GM21576 (cell line): Measurements from ENCODE around the gene WDR35.
"Not testable (repeated sequence)": the region's sequence is repeated elsewhere in the genome, so short reads cannot be mapped to it uniquely, and the experiment has no call there.

Experiments used
- ATAC-seq: cut with Tn5 transposase; IDR thresholded peaks from one replicate; pipeline ENCODE4 v1.9.1; 2021; ENCODE audit warnings: mild to moderate bottlenecking, moderate library complexity; ENCODE audit not compliant: unreplicated experiment

Gene WDR35

GRCh38 chr2:19942199-19942598 is 47.7 kb downstream of the WDR35 start:
- no peak for ATAC-seq

- no peak for ATAC-seq
Observed at GRCh38 chr2:19937004-19937403, 52.9 kb downstream of the WDR35 start.

- no peak for ATAC-seq
Observed at GRCh38 chr2:19936203-19936602, 53.7 kb downstream of the WDR35 start.

- peak; percentile 91 for ATAC-seq
Observed at GRCh38 chr2:19933351-19933981, 56.4 kb downstream of the WDR35 start.

- ATAC-seq, result no peak
Observed at GRCh38 chr2:19932928-19933327, 57.0 kb downstream of the WDR35 start.

GRCh38 chr2:19929226-19929625 is 60.7 kb downstream of the WDR35 start:
- no peak for ATAC-seq

GRCh38 chr2:19927816-19928215 is 62.1 kb downstream of the WDR35 start:
- ATAC-seq, result not testable (repeated sequence)

- ATAC-seq, result not testable (repeated sequence)
Observed at GRCh38 chr2:19924526-19924925, 65.4 kb downstream of the WDR35 start.

GRCh38 chr2:19922188-19922587 is 67.7 kb downstream of the WDR35 start:
- ATAC-seq, result not testable (repeated sequence)

- no peak for ATAC-seq
Observed at GRCh38 chr2:19916385-19916950, 73.4 kb downstream of the WDR35 start.

- no peak for ATAC-seq
Observed at GRCh38 chr2:19914266-19914975, 75.5 kb downstream of the WDR35 start.

- ATAC-seq, result no peak
Observed at GRCh38 chr2:19911808-19912509, 77.9 kb downstream of the WDR35 start.

- ATAC-seq, result no peak
Observed at GRCh38 chr2:19902216-19902740, 87.6 kb downstream of the WDR35 start.

GRCh38 chr2:19901442-19902215 is 88.3 kb downstream of the WDR35 start, which contains the start of gene TTC32:
TSS of gene TTC32 (minus strand) at chr2:19901983. CDS start at chr2:19901854, 129 bp downstream.
- peak; percentile 77 for ATAC-seq

- peak; percentile 6 for ATAC-seq
Observed at GRCh38 chr2:19900931-19901441, 88.9 kb downstream of the WDR35 start.

- ATAC-seq, result peak; percentile 29
Observed at GRCh38 chr2:19899985-19900930, 89.6 kb downstream of the WDR35 start.

GRCh38 chr2:19898592-19899329 is 91.1 kb downstream of the WDR35 start:
- ATAC-seq, result no peak

GRCh38 chr2:19897623-19898245 is 92.2 kb downstream of the WDR35 start:
- no peak for ATAC-seq
